HEK293T (cell line): ENCODE results near the gene COPG2.
"Not testable (repeated sequence)": the region's sequence is repeated elsewhere in the genome, so short reads cannot be mapped to it uniquely, and the experiment has no call there.

Experiments used
- CTCF ChIA-PET: fragments of 350-600 bp; formaldehyde crosslinking; extraction: SDS; loops from one replicate; lab custom pipeline; 2021; ENCODE audit warnings: antibody characterized with exemption, inconsistent platforms; lab: Yijun Ruan, JAX
- POLR2A ChIA-PET: fragments of 350-600 bp; formaldehyde crosslinking; extraction: SDS; loops from one replicate; lab custom pipeline; 2020; ENCODE audit warnings: antibody characterized with exemption, inconsistent platforms; lab: Yijun Ruan, JAX
- DNase-seq: peaks from one replicate; pipeline ENCODE4 v3.0.0; 2012; ENCODE audit warnings: mixed read lengths; ENCODE audit errors: extremely low spot score
- ARNT ChIP-seq: fragments of 450-650 bp; IDR thresholded peaks from 2 replicates; pipeline ENCODE4 v1.6.1; 2017; ENCODE audit warnings: mild to moderate bottlenecking
- BHLHE40 ChIP-seq: fragments of 450-650 bp; IDR thresholded peaks from 2 replicates; pipeline ENCODE4 v1.6.1; 2016; ENCODE audit warnings: mild to moderate bottlenecking, moderate library complexity, borderline replicate concordance
- CTBP1 ChIP-seq: fragments of 450-650 bp; IDR thresholded peaks from 2 replicates; pipeline ENCODE4 v1.6.1; 2016; ENCODE audit warnings: borderline replicate concordance
- ELF4 ChIP-seq: fragments of 450-650 bp; IDR thresholded peaks from 2 replicates; pipeline ENCODE4 v1.6.1; 2017; ENCODE audit warnings: antibody characterized with exemption
- FOXA1 ChIP-seq: fragments of 450-650 bp; IDR thresholded peaks from 2 replicates; pipeline ENCODE4 v1.6.1; 2016; ENCODE audit warnings: mild to moderate bottlenecking
- FOXK2 ChIP-seq: fragments of 450-650 bp; IDR thresholded peaks from 2 replicates; pipeline ENCODE4 v1.6.1; 2016; ENCODE audit warnings: mild to moderate bottlenecking
- FOXM1 ChIP-seq: fragments of 450-650 bp; IDR thresholded peaks from 2 replicates; pipeline ENCODE4 v1.6.1; 2017; ENCODE audit warnings: mild to moderate bottlenecking, borderline replicate concordance
- HDGF ChIP-seq: fragments of 450-650 bp; IDR thresholded peaks from 2 replicates; pipeline ENCODE4 v1.6.1; 2017; ENCODE audit warnings: antibody characterized with exemption, borderline replicate concordance
- L3MBTL2 ChIP-seq: fragments of 450-650 bp; conservative IDR thresholded peaks from 2 replicates; pipeline ENCODE4 v1.6.1; 2016; ENCODE audit warnings: mild to moderate bottlenecking
- LEF1 ChIP-seq: fragments of 450-650 bp; IDR thresholded peaks from 2 replicates; pipeline ENCODE4 v1.6.1; 2017; ENCODE audit warnings: mild to moderate bottlenecking, borderline replicate concordance
- NFRKB ChIP-seq: fragments of 450-650 bp; IDR thresholded peaks from 2 replicates; pipeline ENCODE4 v1.6.1; 2016; ENCODE audit warnings: mild to moderate bottlenecking, moderate library complexity
- PKNOX1 ChIP-seq: fragments of 450-650 bp; IDR thresholded peaks from 2 replicates; pipeline ENCODE4 v1.6.1; 2016
- SP1 ChIP-seq: fragments of 450-650 bp; IDR thresholded peaks from 2 replicates; pipeline ENCODE4 v1.6.1; 2017
- SUZ12 ChIP-seq: fragments of 450-650 bp; IDR thresholded peaks from 2 replicates; pipeline ENCODE4 v1.6.1; 2016; ENCODE audit warnings: mild to moderate bottlenecking
- TARDBP ChIP-seq: fragments of 450-650 bp; IDR thresholded peaks from 2 replicates; pipeline ENCODE4 v1.6.1; 2016
- ZNF384 ChIP-seq: fragments of 450-650 bp; IDR thresholded peaks from 2 replicates; pipeline ENCODE4 v1.6.1; 2016

The COPG2 gene

GRCh38 chr7:130544356-130544755 is 124.2 kb downstream of the COPG2 start:
- TF ChIP-seq SP1 (no peak), L3MBTL2 (no peak), ARNT (no peak), CTBP1 (no peak), PKNOX1 (no peak), FOXK2 (no peak), ELF4 (no peak), BHLHE40 (no peak), LEF1 (no peak), SUZ12 (no peak), TARDBP (no peak), ZNF384 (no peak), NFRKB (no peak), HDGF (no peak), FOXA1 (no peak)
- DNase-seq: no peak
- CTCF ChIA-PET: no interaction called here
- POLR2A ChIA-PET: no interaction called here

DNA sequence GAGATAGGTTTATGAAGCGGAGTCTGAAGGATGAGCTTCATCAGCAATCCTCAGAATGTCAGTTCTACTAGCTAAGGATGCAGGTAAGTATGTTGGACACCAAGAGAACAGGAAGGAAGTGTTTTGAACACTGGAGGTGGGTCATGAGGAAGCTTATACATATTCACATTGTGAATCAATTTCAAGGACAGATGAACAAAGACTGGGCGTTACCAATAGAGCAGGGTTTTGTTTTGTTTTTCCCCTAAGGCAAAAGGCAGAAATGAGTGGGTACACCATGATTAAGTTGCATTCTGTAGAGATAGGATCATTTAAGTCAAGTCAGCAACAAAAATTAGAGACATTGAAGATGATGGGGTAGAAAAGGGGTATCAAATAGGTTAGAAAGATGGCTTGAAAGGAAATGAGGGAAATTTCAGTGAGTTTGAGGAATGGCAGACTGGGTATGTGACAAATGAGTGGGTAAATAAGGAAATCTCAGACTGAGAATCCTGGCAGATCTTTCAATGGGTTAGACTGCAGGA is 125.0 kb downstream of the COPG2 start:
- POLR2A ChIA-PET: no interaction called here
- CTCF ChIA-PET: no interaction called here
- DNase-seq: no peak
- TF ChIP-seq ZNF384 (no peak), BHLHE40 (no peak), FOXM1 (no peak), SUZ12 (no peak), PKNOX1 (no peak), ARNT (no peak), NFRKB (no peak)

- POLR2A ChIA-PET, DNase-seq, CTCF ChIA-PET: not testable (repeated sequence)
Measured at GRCh38 chr7:130542297-130542696, 126.3 kb downstream of the COPG2 start.

- POLR2A ChIA-PET, DNase-seq, CTCF ChIA-PET: not testable (repeated sequence)
Measured at GRCh38 chr7:130541287-130541686, 127.3 kb downstream of the COPG2 start.

DNA sequence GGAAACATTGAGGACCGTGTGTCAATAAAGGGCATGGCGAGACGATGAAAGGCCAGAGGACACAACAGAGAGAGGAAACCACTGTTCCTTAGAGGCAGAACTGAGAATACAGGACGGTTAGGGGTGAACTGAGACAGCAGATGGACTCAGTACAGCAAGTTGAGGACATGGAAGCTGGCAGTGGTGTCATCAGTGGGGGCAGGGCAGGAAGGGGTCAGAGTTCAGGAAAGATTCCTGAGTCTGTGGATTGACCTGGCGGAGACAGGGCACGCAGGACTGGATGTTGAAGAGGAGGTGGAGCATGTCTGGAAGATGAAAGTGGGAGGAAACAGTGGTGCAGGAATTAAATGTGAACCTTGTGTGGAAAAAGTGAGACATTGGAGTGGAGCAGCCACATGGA is 130.7 kb downstream of the COPG2 start:
- CTCF ChIA-PET, DNase-seq, POLR2A ChIA-PET: not testable (repeated sequence)

- ChIA-PET CTCF (no interaction called here), POLR2A (no interaction called here)
- DNase-seq: no peak
- TF ChIP-seq BHLHE40 (no peak), LEF1 (no peak), SUZ12 (no peak), PKNOX1 (no peak), ZNF384 (no peak), SP1 (no peak), FOXM1 (no peak), ARNT (no peak), L3MBTL2 (no peak)
Measured at GRCh38 chr7:130529417-130529816, 139.1 kb downstream of the COPG2 start.

- POLR2A ChIA-PET, DNase-seq, CTCF ChIA-PET: not testable (repeated sequence)
Measured at GRCh38 chr7:130527752-130528355, 140.7 kb downstream of the COPG2 start.

DNA sequence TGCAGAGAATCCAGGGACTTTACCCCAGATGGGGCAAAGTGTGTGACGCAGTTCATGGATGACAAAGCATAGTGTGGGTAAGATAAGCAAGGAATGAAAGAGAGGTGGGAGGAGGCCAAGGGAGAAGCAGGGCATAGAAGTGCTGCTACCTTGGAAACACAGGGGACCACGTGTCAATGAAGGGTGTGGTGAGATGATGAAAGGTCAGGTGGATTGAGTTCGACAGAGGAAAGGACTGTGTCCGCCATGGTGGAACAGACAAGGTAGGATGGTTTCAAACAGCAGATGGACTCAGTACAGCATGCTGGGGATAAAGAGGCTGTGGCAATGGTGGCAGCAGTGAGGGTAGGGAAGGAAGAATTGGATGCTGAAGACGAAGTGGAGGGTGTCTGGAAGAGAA is 143.9 kb downstream of the COPG2 start:
- TF ChIP-seq NFRKB (no peak), ARNT (no peak), SUZ12 (no peak), ELF4 (no peak), L3MBTL2 (no peak), HDGF (no peak), ZNF384 (no peak), LEF1 (no peak), FOXK2 (no peak), SP1 (no peak), FOXA1 (no peak), BHLHE40 (no peak), PKNOX1 (no peak), CTBP1 (no peak), FOXM1 (no peak)
- POLR2A ChIA-PET: no interaction called here
- DNase-seq: no peak
- CTCF ChIA-PET: no interaction called here

DNA sequence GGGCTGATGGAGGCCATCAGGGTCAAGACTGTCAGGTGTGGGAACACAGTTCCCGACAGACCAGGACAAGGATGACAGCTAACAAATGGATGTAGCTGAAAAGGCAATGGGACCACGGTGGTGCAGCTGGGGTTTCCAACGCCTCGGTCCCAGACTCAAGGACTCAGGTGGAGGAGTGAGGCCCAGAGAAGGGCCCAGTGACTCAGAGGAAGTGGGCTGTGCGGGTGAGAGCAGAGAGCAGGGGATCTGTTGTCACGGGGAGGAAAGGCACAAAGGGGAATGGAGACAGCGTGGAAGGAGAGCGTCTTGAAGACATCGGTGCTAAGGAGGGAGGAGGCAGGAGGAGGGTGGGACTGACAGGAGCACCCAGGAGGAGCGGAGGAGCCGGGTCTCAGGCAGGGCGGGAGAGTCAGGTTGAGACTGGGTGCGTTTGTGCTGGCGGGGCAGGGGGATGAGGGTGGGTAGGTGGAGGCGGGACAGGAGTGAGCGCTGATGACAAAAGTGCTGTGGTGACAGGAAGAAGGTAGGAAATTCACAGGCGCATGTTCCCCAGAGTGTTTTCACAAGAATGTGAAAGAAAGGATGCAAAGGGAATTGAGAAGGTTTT is 144.9 kb downstream of the COPG2 start:
- CTCF ChIA-PET, POLR2A ChIA-PET, DNase-seq: not testable (repeated sequence)
